ENCODE measurements around the gene RPL37. TPM values are rescaled to one million over a fixed set of nuclear protein-coding genes. Genes with fewer than 3 reads are reported as not detected.
"Not testable (repeated sequence)": the region's sequence is repeated elsewhere in the genome, so short reads cannot be mapped to it uniquely, and the experiment has no call there.

Gene RPL37
- total and polyA plus RNA-seq, 9 of the 15 experiments (the other 6 are each of a cell fraction or from before 2014, with no cell fraction given): 2,342 to 7,963 (median 4,091) TPM

GRCh38 chr5:40786664-40787063 lies 48.4 kb downstream of the RPL37 start:
- FAIRE-seq; H3K27ac ChIP-seq (ENCODE audit: extremely low read depth, low read depth, low read length); H3K9me1 ChIP-seq (ENCODE audit: control insufficient read depth, insufficient read depth, low read length); H3K4me1 ChIP-seq (replicated peaks in 1 of 2; ENCODE audit: control insufficient read depth in 2 of 2, insufficient read depth in 2 of 2, low read length in 2 of 2); H3K27me3 ChIP-seq (ENCODE audit: control insufficient read depth in 2 of 2, insufficient read depth in 2 of 2, low read length in 2 of 2); DNase-seq (ENCODE audit: extremely low read depth in 1 of 4, low spot score in 3 of 4); BruUV-seq (replicated peaks); H3K4me2 ChIP-seq (ENCODE audit: insufficient read depth, low read length); H3K4me3 ChIP-seq; H3K9me3 ChIP-seq (replicated peaks; ENCODE audit: control insufficient read depth, insufficient read depth, low read depth, low read length); in situ Hi-C loops (cut with MboI); H3K9ac ChIP-seq (ENCODE audit: insufficient read depth in 1 of 2, low read depth in 2 of 2, low read length in 2 of 2); H2AFZ ChIP-seq (ENCODE audit: low read depth, low read length); ATAC-seq; CTCF ChIA-PET (ENCODE audit: low intra/inter-chr PET ratio); intact Hi-C loops (cut with micrococcal nuclease): not testable (repeated sequence)
- H3K36me3 ChIP-seq (ENCODE audit: control insufficient read depth, insufficient read depth, low read length): peaks cover 21% of the 10 kb centered on the region; the same call in 2 of the 3 replicates
- WGBS (ENCODE audit: insufficient coverage, low coverage, missing lambda C conversion rate): 100% methylated on average over 3 of the region's 3 CpGs
- H3K79me2 ChIP-seq (ENCODE audit: control insufficient read depth, insufficient read depth, low read length): peaks cover 99% of the 10 kb centered on the region
- peaks cover 19% of the 10 kb centered on the region for H4K20me1 ChIP-seq (replicated peaks; ENCODE audit: control insufficient read depth, insufficient read depth, low read length)
- POLR2A ChIA-PET: interaction anchor here (0.7 to 1.4 kb wide), 5 partner anchors 10 to 39 kb away, joined by 3 to 8 read pairs (median 3); partner anchors contain the start of gene PRKAA1

DNA sequence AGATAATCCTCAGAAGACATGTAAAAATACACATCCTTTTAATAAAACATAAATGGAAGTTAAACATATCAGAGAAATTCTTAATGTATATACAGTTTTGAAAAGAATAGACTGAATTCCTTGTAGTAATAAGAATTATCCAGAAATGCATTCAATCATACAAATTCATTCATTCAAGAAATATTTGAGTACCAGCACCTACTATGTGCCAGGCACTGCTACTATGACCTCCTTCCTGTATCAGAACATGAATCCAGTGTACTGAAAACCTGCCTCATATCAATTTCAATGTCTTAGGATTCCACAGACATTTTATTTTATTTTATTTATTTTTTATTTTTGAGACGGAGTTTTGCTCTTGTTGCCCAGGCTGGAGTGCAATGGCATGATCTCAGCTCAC lies 50.1 kb downstream of the RPL37 start:
- H3K4me1 ChIP-seq (replicated peaks in 1 of 2; ENCODE audit: control insufficient read depth in 2 of 2, insufficient read depth in 2 of 2, low read length in 2 of 2): peaks cover 0 to 3% of the 10 kb centered on the region in 2 experiments; a peak in 2 of 5 replicates
- H3K4me2 ChIP-seq (ENCODE audit: insufficient read depth, low read length): no peak overlapping the region
- H3K9me3 ChIP-seq (replicated peaks; ENCODE audit: control insufficient read depth, insufficient read depth, low read depth, low read length): no peaks in the 10 kb centered on the region
- DNase-seq (ENCODE audit: extremely low read depth in 1 of 4, low spot score in 3 of 4) (no peak), ATAC-seq (no peak), FAIRE-seq (no peak)
- peaks cover 99% of the 10 kb centered on the region for H3K79me2 ChIP-seq (ENCODE audit: control insufficient read depth, insufficient read depth, low read length)
- no peak overlapping the region for H3K4me3 ChIP-seq
- no peak overlapping the region for H2AFZ ChIP-seq (ENCODE audit: low read depth, low read length)
- BruUV-seq (replicated peaks): no TSS peak
- intact Hi-C loops (cut with micrococcal nuclease) (no loop called here), in situ Hi-C loops (cut with MboI) (no loop called here)
- peaks cover 10% of the 10 kb centered on the region for H4K20me1 ChIP-seq (replicated peaks; ENCODE audit: control insufficient read depth, insufficient read depth, low read length)
- no peaks in the 10 kb centered on the region; a peak in 1 of 5 replicates for H3K27me3 ChIP-seq (ENCODE audit: control insufficient read depth in 2 of 2, insufficient read depth in 2 of 2, low read length in 2 of 2)
- peaks cover 12% of the 10 kb centered on the region; the same call in 2 of the 3 replicates for H3K36me3 ChIP-seq (ENCODE audit: control insufficient read depth, insufficient read depth, low read length)
- WGBS (ENCODE audit: insufficient coverage, low coverage, missing lambda C conversion rate): 83% methylated on average over 1 of the region's 1 CpG
- no peak overlapping the region for H3K27ac ChIP-seq (ENCODE audit: extremely low read depth, low read depth, low read length)
- no peaks in the 10 kb centered on the region for H3K9me1 ChIP-seq (ENCODE audit: control insufficient read depth, insufficient read depth, low read length)
- H3K9ac ChIP-seq (ENCODE audit: insufficient read depth in 1 of 2, low read depth in 2 of 2, low read length in 2 of 2): no peak overlapping the region
- POLR2A ChIA-PET: interaction anchor here (0.6 to 1.8 kb wide), 3 partner anchors 9 to 40 kb away, joined by 3 to 4 read pairs (median 3); no protein-coding TSS in a partner anchor
- TF ChIP-seq ZKSCAN1 (IDR thresholded peaks at IDR 0.05; ENCODE audit: low read depth, low read length) (peak; percentile 91), ZNF583 (CRISPR knock-in tag; IDR thresholded peaks at IDR 0.05) (no peak)
- CTCF ChIA-PET (ENCODE audit: low intra/inter-chr PET ratio): no interaction called here
